Cardiac septum (tissue), 1 donor: ENCODE measurements around the gene CFI. TPM values are rescaled to one million over a fixed set of nuclear protein-coding genes. Genes with fewer than 3 reads are reported as not detected.

Experiments
- DNase-seq: peaks from one replicate; pipeline ENCODE4 v3.0.0-alpha.2; 2020; ENCODE audit warnings: low spot score
- intact Hi-C: fragments of 100-400 bp; cut with DNase I; formaldehyde crosslinking; loops from one replicate; pipeline ENCODE4 v1.14.0; 2022
- total RNA-seq: library from RNA; stranded (reverse); fragmentation: NEBNext Ultra II Directional; extraction: Animal tissue kit (Norgen Biotek cat#: 25700); gene quantifications from one replicate; pipeline ENCODE4 v1.2.1, GENCODE V29; 2021
- donor health status: DM: no; HTN: no; CAD: no.

Gene CFI
- total RNA-seq, 1 donor from 2014 or later, result 10.8 TPM

DNA sequence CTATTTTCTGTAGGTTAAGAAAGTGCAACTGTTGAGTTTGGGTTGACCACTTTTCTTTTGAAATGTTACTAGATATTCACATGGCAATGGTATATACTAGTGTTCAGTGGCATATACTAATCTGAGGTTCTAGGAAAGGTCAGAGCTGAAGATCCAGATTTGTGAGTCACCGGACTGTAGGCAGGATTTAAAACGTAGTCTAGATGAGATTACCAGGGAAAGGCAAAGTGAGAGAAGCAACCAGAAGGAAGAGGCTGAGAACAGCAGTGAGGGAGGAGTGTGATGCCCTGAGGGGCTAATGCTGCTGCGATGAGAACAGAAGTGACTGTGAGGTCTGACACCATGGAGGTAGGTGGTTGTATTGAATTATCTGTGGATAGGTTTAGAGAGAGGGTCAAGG, 62.3 kb downstream of the CFI start:
- intact Hi-C loops, result no loop called here

DNA sequence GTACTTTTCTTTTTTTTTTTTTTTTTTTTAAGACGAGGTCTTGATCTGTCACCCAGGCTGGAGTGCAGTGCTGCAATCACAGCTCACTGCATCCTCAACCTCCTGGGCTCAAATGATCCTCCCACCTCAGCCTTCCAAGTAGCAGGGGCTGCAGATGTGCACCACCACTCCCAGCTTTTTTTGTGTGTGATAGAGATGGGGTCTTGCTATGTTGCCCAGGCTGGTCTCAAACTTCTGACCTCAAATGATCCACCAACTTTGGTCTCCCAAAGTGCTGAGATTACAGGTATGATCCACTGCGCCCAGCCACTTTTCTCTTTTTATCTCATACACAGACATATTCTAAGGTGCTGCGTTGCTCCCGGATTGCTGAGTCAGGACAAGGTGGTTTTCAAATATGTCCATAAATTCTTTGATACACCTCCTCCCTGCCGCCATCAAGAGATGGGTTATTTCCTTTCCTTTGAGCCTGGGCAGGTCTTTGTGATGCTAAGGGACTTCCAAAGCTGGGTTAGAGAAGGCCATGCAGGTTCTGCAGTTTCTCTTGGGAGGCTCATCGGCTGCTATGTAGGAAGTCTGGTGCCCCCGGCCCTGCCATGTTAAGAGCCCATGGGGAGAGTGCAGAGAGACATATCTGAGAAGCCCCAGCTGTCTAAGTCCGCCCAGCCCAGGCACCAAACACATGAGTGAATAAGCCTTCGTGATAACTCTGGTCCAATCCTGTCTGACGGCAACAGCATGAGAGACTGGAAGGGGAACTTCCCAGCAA, 63.5 kb downstream of the CFI start:
- no peak for DNase-seq
- intact Hi-C loops, result no loop called here

More for the DNA sequence above, 62.3 kb downstream of the CFI start:
- no peak for DNase-seq

GRCh38 chr4:109735566-109736365, 66.0 kb downstream of the CFI start:
- no peak for DNase-seq
- intact Hi-C loops, result no loop called here

- intact Hi-C loops, result loop anchor here (5.0 kb wide), 1 partner anchor 69 kb away; the partner anchor contains the start of gene CFI
- DNase-seq, result no peak
Observed at GRCh38 chr4:109733728-109734127, 68.1 kb downstream of the CFI start.

DNA sequence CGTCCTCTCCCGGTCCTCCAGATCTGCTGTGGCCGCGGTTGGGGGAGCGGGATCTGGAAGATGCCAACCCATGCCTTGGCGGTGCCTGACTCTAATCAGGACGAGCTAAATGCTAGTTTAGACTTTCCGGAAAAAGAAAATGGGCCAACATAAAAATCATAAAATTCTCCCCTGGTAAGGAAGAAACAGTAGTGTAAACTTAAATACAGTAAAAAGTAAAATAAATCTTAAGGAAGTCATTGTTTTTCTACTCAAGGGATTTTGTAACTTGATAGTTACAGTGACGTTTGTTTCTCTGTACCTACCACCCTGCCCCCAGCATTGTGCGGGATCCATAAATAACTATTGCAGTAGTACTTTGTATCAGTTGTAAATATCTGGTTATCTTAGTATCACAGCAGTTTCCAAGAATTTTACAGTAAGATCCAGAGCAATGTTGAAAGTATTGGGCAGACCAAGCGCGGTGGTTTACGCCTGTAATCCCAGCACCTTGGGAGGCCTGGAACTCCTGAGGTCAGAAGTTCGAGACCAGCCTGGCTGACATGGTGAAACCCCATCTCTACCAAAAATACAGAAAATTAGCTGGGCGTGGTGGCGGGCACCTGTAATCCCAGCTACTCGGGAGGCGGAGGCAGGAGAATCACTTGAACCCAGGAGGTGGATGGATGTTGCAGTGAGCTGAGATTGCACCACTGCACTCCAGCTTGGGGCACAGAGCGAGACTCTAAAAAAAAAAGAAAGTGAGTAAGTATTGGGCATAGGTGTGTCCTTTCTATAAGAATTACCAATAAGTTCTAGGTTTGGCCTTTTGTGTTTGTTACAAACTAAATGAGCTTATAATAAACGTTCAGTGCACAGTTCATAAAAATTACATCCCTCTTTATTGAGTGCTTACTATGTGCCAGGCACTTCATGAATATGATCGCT, 70.9 kb downstream of the CFI start:
- intact Hi-C loops, result loop anchor here (5.0 kb wide), 1 partner anchor 71 kb away; the partner anchor contains the start of gene CFI
- DNase-seq, result no peak

- peak; percentile 84 for DNase-seq
- intact Hi-C loops, result loop anchor here (1.0 to 5.0 kb wide), 2 partner anchors 72 to 85 kb away; partner anchors contain the start of genes CFI and GAR1
Observed at GRCh38 chr4:109729718-109730618, 71.8 kb downstream of the CFI start, which contains the start of gene PLA2G12A. TSS of gene PLA2G12A (minus strand) at chr4:109730070. CDS start at chr4:109729809, 261 bp downstream.

DNA sequence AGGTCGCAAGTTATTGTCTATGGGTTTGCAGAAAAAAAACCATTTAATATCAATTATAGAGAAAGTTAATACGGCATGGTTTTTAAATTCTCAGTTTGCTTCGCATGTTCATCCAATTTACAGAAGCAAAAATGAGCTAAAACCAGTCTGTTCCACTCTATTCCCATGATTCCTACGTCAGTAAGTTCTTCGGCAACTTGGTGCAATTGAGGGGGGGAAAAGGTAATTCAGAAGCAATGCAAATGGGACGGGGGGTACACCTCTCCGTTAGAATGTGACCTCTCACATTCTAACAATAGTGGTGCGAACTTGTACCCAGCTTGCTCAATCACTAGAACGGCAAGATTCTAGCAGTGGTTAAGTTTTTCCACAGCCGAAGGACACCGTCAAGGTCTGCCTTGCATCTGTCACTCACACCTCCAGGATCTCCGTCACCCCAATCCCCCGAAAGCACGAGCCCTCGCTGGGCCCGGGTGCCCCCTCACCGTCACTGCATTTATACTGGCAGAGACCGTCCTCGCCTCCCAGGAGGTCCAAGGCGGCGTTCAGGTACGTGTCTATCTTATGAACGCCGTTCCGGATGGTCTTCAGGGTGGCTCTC, 72.6 kb downstream of the CFI start:
- no peak for DNase-seq

DNA sequence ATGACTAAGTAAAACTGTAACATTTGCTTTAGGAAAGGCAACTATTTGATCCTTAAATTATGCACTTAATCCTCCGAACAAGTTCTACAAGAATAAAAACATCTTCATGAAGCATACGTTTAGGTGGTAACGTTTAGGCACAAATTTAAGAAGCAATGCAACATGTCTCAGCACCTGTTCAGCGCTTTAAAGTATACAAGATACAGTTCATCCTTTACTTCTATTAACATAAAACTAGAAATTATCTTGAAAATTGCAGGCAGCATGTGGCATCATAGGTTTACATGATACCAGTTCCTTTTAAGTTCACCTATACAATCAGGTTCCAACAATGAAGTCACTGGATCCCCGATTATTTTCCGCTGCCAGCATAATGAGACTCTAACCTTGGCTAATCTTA, 73.4 kb downstream of the CFI start:
- intact Hi-C loops, result no loop called here

More for the DNA sequence above, 72.6 kb downstream of the CFI start:
- intact Hi-C loops, result loop anchor here (1.0 kb wide), 1 partner anchor 86 kb away; the partner anchor contains the start of gene GAR1

DNA sequence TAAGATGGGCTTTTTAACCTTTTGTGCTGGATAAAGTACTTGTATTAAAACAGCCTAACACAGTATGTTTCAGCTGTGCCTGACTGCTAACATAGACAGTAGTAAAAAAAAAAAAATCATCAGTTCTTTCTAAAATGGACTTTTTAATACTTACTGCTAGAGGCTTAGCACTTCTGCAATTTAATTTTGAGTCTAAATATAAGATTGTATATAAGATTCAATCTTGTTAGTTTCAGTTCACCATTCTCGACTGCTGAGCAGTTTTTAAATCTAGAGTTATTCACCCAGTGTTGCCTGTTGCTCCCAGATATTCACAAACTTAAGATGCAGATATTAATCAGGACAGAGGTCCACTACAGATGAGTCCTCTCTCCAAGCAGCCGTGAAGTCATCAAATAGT, 78.7 kb downstream of the CFI start:
- intact Hi-C loops, result no loop called here
- no peak for DNase-seq

More for the DNA sequence above, 73.4 kb downstream of the CFI start:
- DNase-seq, result no peak

- intact Hi-C loops, result no loop called here
Observed at GRCh38 chr4:109722357-109722756, 79.4 kb downstream of the CFI start.

GRCh38 chr4:109721033-109721432, 80.8 kb downstream of the CFI start:
- intact Hi-C loops, result no loop called here
- no peak for DNase-seq

More at GRCh38 chr4:109722357-109722756, 79.4 kb downstream of the CFI start:
- DNase-seq, result no peak

DNA sequence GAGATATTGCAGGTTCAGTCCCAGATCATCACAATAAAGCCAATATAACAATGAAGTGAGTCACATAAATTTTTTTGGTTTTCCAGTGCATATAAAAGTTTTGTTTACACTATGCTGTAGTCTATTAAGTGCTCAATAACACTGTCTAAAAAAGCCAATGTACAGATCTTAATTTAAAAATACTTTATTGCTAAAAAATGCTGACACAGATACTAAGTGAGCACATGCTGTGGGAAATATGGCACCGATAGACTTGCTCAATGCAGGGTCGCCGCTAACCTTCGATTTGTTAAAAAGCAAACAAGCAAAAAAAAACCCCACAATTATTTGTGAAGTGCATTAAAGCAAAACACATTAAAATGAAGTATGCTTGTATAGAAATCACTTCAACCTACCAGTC, 82.2 kb downstream of the CFI start:
- DNase-seq, result no peak
- intact Hi-C loops, result no loop called here

GRCh38 chr4:109718759-109719158, 83.0 kb downstream of the CFI start:
- DNase-seq, result no peak
- intact Hi-C loops, result no loop called here

- intact Hi-C loops, result no loop called here
- DNase-seq, result no peak
Observed at GRCh38 chr4:109713500-109713899, 88.3 kb downstream of the CFI start.

GRCh38 chr4:109708990-109709389, 92.8 kb downstream of the CFI start:
- no peak for DNase-seq
- intact Hi-C loops, result loop anchor here (10.0 kb wide), 1 partner anchor 266 kb away; no protein-coding TSS in a partner anchor

DNA sequence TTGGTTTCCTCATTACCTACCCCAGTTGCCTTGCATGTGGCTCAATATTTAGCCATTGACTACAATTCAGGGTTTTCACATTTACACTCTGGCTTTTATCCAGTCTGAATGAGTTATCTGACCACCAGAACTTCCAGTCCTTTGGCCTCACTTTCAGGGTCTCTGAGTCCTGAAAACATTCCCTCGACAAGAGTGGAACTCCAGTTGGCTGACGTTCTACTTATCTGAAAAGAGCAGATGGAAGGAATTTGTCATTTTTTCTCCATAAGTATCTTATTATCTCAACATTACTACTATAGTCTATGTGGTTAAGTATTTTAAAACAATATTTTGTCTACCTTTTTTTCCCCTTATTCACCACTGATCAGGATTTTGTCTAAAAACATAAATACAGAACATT, 93.4 kb downstream of the CFI start:
- no peak for DNase-seq
- intact Hi-C loops, result loop anchor here (10.0 kb wide), 1 partner anchor 266 kb away; no protein-coding TSS in a partner anchor

DNA sequence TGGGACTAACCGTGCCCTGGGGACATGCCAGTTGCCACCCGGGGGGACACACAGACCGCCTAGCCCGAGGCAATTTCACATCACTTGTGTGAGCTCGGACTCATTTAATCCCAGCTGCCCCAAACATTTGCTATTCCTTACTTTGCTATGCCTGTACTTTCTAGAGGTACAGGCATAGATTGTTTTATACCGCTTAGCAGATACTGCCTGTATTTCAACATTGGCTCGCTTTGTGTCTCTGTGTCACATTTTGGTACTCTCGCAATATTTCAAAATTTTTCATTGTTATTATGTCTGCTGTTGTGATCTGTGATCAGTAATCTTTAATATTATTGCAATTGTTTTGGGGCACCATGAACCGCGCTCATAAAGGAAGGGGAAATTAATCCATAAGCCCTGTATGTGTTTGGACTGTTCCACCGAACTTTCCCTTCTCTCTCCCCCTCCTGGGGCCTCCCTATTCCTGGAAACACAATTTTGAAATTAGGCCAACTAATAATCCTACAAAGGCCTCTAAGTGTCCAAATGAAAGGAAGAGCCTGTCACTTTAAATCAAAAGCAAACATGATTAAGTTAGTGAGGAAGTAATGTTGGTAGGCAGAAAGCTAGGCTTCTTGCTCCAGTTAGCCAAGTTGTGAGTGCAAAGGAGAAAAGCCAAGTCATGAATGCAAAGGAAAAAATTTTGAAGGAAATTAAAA, 98.0 kb downstream of the CFI start:
- DNase-seq, result no peak
- intact Hi-C loops, result loop anchor here (1.0 to 10.0 kb wide), 4 partner anchors 113 to 271 kb away; partner anchors contain the start of genes GAR1 and SEC24B
